A172 (cell line): ENCODE results near the gene ITFG2. TPM values are rescaled to one million over a fixed set of nuclear protein-coding genes. Genes with fewer than 3 reads are reported as not detected.
A peak's percentile ranks its signal among the peaks of the same experiment; 100 is the strongest.

Experiments
- DNase-seq: peaks from one replicate; pipeline ENCODE4 v3.0.0-alpha.2; 2015; ENCODE audit warnings: low spot score
- total RNA-seq: library from RNA; depleted of rRNA; stranded (reverse); fragments of >200 nt; shearing (Covaris generic); gene quantifications from 2 replicates; pipeline ENCODE4 v1.2.3, GENCODE V29; 2014

ITFG2 gene
- total RNA-seq, 1 experiment from 2014 or later: 7.2 TPM

DNA sequence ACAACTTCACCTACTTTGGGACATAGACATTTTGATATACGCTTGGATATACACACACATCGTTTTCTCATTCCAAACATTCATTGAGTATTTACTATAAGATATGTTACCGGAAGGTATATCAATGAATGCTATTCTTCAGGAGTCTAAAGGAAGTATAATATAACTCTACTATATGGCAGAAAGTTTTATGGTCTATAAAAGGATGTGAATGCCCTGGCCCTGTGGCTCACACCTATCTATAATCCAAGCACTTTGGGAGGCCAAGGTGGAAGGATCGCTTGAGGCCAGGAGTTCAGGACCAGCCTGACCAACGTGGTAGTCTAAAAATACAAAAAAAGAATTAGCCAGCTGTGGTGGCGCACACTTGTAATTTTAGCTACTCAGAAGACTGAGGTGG, 16.8 kb downstream of the ITFG2 start:
- no peak for DNase-seq

DNA sequence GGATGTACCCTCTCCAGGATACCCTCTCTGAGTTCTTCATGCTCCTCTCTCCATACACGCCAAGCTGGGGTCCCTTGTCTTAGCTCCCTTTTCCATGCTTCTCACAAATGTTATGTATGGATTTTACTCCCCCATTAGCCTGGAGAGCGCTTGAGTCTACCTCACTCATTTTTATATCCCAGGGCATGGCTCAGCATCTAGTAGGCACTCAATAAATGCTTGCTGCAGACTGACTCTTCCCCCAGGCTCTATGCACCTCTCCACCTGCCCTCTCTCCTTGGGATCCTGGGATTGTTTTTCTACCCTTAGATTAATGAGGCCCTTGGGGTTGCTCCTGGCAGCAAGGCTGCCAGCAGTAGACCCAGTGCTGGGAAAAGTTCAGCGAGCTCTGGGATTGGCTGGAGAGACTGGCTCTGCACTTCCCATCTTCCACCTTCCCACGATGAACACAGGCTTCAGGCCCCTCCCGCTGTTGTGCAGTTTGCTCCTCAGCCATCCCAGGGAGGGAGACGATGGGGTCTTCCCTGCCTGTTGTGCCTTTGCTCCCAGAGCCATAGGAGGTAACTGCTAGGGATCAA, 20.2 kb downstream of the ITFG2 start:
- DNase-seq: no peak

DNA sequence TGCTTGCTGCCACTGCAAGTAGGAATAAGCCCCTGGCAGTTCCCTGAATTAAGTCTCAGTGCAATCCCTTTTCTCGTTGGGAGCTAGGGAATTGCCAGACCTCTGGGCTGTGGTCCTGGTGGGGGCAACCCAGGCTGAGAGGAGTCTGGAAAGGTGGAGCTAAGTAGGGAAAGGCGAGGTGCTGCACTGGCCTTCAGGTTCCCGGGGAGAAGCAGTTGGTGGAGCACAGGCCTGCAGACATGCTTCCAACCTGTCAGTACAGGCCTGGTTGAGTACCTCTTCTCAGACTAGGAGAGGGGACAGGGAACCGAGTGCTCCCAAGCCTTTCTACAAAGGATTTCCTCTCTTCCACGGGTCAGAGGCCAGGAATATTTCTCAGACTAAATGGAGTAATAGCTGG, 20.9 kb downstream of the ITFG2 start:
- DNase-seq: no peak

DNA sequence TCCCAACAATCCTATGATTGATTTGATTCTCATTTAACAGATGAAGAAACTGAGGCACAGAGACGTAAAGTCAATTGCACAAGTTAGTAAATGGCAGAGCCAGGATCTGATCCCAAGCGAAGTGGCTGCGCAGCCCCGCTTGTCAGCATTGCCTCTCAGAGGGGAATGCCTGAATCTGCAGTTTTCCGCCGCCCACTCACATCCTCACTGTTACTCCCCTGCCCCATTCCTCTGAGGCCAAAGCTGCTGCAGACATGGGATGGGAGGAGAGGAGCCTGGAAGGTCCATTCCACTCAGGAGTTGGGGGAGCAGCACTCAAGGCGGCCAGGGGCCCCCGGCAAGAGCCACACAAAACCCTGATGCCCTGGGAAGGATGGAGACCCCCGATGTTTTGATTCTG, 21.3 kb downstream of the ITFG2 start:
- DNase-seq: no peak

DNA sequence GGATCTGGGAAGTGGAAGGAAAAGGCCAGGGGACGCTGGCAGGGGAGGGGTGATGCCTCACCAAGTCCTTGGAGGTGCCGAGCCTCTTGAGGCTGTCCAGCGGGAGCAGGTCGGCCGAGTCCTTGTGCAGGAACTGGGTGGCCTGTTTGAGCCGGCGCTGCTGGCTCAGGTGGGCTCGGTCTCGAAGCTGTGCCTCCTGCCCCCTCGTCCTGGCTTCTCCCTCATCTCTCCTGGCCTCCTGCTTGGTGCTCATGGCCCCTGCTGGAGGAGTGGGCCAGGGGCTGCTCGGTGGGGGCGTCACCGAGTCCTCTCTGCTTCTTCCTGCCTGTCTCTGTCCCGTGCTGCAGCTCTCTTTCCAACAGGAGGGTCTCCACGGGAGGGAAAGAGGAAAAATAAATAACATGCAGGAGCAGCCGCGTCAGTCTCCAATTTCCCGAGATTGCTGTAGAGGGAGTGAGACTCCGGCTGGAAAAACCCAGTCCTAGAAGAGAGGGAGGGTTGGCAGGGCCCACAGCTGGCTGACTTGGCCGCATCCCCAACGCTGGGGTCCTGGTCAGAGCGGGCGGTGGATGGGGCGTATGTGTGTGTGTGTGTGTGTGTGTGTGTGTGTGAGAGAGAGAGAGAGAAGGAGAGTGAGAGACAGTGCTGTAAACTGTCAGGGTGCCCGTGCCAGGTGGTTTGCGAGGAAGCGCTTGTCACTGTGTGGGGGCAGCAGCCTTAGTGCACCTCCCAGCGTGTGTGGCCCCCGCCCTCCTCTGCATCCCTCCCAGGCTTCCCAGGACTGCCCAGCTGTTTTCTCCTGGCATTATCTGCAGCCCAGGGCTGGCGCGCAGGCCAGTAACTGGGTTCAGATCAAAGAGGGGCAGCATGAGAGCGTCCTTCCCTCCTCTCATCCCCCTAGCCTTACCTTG, 22.4 kb downstream of the ITFG2 start, which contains the start of gene NRIP2:
TSS of gene NRIP2 (minus strand) at position 455 of the 911 bp plus-strand sequence. CDS start at position 403, 52 bp downstream.
- DNase-seq: no peak

DNA sequence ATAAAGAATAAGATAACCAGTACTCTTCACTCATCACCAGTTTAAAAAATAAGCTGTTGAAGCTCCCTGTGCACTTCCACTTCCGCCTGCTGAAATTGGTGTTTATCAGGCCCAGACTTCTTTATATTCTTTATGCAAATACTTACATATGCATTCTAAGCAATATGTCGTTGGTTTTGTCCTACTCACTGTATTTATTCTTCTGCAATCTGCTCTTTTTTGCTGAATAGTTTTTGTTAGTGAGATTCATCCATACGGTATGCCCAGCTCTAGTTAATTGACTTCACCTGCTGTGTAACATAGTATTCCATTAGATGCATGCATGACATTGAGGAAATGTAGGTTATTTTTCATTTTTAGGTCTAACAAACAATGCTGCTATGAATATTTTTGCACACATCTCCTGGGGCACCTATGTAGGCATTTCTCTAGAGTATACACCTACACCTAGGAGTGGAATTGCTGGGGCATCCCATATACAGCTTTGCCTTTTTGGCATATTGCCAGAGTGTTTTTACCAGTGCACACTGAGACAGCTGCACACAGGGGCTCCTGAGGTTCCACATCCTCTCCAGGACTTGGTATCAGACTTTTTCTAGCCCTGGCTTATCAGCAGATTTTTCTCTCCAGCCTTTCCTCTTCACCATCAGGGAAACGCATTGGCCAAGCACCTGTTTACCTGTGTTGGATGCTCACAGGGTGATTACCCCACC, 23.4 kb downstream of the ITFG2 start:
- DNase-seq: no peak

DNA sequence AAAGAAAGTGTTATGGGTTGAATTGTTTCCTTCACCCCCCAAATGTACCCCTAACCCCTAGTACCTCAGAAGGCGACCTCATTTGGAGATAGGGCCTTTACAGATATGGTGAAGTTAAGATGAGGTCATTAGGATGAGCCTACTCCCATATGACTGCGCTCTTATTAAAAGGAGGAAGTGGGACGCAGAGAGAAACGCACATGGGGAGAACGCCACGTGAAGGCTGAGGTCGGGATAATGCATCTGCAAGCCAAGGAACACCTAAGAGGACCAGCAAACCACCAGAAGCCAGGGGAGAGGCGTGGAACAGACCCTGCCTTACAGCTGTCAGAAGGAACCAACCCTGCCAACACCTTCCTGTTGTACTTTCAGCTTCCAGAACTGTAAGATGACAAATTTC, 24.1 kb downstream of the ITFG2 start:
- DNase-seq: no peak

DNA sequence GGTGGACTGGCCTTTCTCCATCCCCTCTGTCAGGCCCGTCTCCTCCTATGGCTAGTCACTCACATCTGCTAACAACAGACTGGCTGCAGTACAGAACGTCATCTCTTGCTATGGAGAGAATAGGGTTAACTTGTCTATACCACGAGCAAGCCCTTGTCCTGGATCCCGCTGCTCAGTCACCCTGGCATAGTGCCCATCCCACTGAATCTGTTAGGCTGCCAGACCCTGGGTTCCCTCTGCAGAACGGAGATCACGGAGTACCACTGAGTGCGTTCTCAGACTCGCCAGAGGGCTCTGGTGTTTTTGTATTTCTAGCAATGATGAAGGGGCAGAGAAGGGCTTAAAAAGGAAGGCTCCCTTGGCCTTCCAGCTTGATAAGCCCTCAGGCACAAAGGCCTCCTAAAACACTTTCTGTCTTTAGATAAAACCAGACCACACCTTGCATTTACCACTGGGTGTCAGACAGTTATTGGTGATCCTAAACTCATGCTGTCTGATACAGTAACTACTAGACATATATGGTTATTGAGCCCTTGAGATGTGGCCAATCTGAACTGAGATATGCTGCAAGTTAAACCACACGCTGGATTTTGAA, 28.7 kb downstream of the ITFG2 start:
- DNase-seq: no peak

DNA sequence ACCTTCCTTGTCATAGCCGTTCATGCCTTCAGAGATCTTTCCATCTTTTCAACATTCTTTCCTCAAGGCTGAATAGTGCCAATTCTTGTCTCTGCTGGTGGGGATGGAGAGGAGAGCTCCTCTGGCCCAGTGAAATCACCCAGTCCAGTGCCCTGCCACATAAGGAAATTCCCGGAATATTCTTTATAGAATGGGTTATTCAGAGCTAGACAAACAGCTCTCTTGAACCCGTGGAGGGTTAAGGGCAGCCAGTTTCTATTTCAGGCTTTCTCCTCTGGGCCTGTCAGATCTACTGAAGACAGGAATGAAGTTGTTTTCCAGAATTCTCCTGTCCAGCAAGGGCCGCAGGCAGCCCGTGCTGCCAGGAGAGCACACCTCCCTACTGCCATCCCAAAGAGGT, 30.5 kb downstream of the ITFG2 start:
- DNase-seq: no peak

DNA sequence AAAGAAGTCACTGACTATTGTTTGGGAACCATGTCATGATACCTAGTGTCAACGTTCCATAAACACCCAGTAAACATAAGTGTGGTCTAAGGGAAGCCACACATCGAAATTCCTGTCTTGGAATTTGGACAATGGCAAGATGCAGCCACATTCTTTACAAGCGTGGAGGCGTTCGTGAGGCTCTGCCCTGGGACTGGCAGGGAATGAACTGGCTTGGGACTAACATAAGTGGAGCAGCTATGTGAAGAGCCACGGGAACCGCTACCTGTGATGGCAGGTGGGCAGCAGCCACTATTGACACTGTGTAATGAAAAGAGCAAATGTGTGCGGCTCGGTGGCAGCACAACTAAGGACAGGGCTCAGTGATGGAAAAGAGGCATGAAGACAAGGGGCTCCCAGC, 32.3 kb downstream of the ITFG2 start:
- DNase-seq: no peak

DNA sequence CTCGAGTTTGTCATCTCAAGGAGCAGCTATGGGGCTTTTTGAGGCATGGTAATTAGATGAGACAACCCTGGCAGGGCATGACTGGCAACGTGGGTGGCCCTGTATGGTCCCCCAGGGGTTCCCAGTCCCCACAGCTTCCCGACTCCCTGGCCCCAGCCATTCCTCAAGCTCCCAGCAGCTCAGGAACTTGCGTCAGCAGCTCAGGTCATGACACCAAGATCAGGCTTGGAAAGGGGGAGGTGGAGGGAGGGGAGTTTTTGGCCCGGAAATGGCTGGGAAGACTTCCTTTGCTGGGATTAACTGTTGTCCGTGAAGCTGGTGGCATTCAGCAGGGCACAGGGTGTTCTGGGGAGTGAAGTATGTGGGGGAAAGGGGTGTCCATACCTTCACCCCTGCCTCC, 32.8 kb downstream of the ITFG2 start:
- no peak for DNase-seq

DNA sequence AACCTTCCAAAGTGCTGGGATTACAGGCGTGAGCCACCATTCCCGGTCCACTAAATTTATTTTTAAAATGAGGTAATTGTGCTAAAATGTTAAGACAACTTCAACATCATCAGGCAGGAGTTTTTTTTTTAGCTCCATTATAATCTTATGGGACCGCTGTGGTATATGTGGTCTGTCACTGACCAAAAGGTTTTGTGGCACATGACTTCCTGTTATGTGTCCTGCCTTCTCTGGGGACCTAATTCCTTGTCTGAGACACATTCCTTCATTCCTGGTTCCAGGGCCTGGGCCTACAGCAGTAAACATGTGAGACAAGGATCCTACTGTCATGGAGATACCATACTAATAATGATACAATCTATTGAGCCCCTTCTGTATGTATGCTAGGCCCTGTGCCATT, 39.5 kb downstream of the ITFG2 start:
- DNase-seq: no peak

DNA sequence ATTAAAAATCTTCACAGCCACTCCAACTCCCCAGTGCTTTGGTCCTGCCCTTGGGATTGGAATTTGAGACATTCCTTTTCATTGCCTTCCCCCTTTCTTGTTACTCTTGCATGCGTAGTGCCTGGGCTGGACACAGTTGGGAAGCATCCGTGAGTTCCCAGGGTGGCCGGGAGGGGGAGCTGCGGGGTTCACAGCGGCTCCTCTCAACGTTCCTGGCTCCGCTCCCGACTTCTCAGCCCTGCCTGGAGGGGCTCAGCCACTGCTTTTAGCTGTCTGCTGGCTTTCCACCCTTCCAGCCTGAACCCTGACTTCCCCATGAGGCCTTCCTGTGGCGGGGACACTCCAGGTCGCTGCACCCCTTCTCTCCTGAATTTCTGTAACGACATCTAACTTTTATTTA, 41.2 kb downstream of the ITFG2 start:
- peak; percentile 62 for DNase-seq

DNA sequence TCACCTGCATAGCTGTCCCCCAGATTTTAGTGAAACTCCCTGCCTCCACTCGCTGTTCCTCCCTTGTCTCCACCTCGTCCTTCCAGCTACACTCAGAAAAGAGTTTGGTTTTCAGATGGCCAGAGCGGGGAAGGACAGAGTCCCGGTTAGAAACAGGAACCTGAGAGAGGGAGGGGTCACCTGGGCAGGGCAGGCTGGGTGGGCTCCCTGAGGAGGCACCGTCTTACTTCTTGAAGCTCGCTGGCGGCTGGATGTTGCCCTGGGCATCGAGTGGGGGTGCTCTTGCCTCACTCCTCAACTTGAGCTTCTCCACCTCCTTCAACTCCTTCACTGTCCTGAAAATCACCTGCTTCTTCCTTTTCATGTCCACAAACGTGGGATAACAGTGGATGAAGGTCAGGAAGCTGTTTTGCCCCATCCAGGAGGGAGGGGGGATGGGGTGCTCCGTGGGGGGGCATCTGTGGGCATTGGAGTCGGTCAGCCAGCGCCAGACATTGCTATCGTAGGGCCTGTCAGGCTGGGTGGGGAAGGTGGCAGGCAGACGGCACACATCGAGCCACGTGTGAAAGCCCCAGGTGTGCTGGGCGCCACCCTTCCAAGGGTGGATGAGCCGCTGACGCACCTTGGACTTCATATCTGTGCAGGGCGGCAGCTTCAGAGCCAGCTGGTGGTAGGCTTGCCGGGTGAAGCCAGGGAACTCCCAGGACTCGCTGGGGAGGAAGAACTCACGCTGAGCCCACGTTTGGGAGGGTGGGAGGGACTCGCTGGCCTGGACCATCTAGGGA, 42.4 kb downstream of the ITFG2 start:
- no peak for DNase-seq

DNA sequence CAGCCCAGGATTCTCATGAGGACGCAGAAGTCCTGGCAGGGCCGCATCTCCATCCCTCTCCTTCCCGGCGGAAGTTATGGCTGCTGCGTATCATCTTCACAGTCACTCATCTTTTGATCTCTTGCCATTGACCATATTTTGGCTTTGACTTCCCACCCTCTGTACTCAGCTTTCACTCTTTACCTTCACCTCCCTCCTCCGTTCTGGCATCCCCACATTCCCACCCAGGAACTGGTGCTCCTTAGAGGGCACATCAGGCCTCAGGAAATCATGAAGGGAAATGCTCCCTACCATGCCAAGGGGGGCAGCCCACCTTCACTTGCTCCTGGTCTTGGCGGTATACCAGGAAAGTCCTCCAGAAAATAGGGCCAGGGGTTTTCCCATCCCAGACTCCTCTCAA, 43.1 kb downstream of the ITFG2 start:
- no peak for DNase-seq

DNA sequence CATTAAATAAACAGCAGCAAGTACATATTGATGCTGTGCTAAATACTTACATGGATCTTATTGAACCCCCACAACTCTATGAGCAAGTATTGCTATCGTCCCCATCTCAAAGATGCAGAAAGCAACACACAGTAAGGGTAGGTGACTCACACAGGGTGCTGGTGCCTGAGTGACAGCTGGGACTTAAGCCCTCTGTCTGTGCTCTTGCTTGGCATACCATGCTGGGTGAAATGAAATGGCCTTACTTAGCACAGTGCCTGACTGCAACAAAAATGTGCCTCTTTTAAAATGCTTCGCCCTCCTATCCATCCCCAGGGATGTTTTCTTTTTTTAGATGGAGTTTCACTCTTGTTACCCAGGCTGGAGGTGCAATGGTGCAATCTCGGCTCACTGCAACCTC, 43.6 kb downstream of the ITFG2 start:
- DNase-seq: peak; percentile 10

DNA sequence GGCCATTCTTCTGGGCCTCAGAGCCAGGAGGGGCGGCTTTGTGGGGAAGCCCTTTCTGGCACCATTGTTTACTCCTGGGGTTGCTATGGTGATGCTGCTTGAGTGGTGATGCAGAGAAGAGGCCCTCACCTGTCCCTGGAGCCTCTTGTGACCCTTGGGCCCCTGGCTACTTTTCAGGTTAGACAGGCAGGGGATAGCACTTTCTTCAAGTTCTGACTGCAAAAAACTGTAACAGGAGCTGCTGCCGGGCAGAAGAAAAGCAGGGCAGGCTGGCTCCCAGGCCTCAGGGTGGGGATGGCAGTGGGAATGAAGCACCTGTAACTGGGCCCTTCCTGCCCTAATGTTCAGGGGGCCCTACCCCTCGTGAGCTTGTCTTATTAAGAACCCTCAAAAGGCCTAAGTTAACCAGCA, 44.6 kb downstream of the ITFG2 start, which contains the start of gene TEX52:
TSS of gene TEX52 (minus strand) at position 19 of the 411 bp plus-strand sequence. CDS start at position 6, 13 bp downstream.
- no peak for DNase-seq

DNA sequence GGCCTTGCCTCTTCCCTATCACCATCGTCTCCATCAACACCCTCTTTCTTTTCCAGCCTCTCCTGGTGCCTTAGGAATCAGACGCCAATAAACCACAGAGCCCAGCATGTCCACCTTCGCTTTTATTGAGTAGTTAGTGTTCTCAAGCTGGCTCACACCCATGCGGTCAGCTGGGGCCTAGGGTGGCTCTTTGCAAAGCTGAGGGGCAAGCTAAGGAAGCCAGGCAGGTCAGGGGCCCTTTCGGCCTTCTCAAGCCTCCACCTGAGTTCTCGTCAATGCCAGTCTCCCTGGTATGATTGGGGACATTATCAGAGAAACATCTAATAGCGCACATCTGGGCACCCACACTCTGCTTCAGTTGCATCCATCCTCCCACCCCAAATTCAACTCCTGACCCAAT, 45.1 kb downstream of the ITFG2 start:
- DNase-seq: no peak

DNA sequence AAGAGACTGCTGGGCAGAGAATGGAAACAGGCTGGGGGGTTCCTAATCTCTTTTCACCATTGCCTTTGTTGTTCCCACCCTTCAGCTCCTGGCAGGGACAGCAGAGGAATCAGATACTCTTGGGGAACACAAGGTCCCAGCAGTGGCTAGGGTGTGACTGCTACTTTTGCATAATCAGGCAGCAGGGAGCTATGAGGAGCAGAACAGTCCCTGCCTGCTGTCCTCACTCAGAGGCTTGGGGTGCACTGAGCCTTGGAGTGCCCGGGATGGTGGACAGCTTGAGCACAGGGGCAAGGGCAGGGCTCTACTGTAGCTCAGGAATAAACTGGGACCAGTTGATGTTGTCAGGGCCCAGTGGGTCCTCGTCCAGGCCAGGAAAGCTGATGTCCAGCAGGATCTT, 45.9 kb downstream of the ITFG2 start:
- no peak for DNase-seq

DNA sequence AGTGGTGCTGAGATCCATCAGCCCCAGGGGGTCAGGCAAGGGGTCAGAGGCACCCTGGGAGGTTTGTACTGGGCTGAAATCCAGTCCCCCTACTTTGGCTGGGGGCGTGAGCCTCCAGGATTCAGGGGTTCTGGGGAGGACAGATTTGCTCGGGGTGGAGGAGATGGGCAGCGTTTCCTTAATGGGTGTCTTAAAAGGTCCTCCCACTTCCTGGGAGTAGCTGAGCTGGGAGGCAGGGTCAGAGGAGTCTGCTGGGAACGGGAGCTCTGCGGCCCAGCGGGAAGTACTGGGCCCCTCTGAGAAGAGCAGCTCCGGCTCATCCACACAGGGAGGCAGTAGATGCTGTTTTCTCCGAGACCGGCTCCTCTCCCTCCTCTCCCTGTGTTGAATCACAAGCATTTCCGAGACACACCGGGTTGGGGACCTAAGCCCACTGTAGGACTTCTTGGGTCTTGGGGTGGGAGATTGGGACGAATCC, 46.5 kb downstream of the ITFG2 start:
- DNase-seq: no peak

DNA sequence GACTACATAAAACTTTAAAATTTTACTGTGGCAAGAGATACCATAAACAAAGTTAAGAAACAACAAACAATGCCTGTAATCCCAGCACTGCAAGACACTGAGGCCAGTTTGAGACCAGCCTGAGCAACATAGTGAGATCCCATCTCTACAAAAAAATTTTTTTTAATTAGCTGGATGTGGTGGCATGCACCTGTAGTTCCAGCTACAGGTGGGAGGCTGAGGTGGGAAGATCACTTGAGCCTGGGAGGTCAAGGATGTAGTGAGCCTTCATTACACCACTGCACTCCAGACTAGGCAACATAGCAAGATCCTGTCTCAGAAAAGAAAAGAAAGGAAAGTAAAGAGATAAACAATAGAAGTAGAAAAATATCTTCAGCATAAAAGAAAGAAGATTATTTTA, 47.7 kb downstream of the ITFG2 start:
- no peak for DNase-seq
